Measurements from ENCODE around the gene SETDB2. TPM values are rescaled to one million over a fixed set of nuclear protein-coding genes. Genes with fewer than 3 reads are reported as not detected.

The SETDB2 gene
- total and polyA plus RNA-seq, 5 experiments from 2014 or later, result 13.3 to 31.6 (median 14.7) TPM

- ATAC-seq (no peak), DNase-seq (no peak)
- H3K9me3 Mint-ChIP-seq, result no peaks in the 10 kb centered on the region
- peaks cover 0 to 8% (median 0%) of the 10 kb centered on the region in 3 donors for H3K36me3 Mint-ChIP-seq
- H3K4me1 Mint-ChIP-seq, result peaks cover 0 to 19% (median 1%) of the 10 kb centered on the region in 4 donors
- no peak overlapping the region for H3K27ac Mint-ChIP-seq
- POLR2A ChIA-PET, result no interaction called here
- no peaks in the 10 kb centered on the region for H3K27me3 Mint-ChIP-seq
- H3K4me3 Mint-ChIP-seq, result no peak overlapping the region
These were observed 6.4 kb upstream of the SETDB2 start for GRCh38 chr13:49437705-49438104.

GRCh38 chr13:49439609-49440008 lies 4.5 kb upstream of the SETDB2 start:
- ATAC-seq (no peak), DNase-seq (no peak)
- no peak overlapping the region for H3K4me3 Mint-ChIP-seq
- H3K27me3 Mint-ChIP-seq, result no peaks in the 10 kb centered on the region
- peaks cover 4 to 33% (median 10%) of the 10 kb centered on the region in 4 donors for H3K4me1 Mint-ChIP-seq
- H3K36me3 Mint-ChIP-seq, result no peaks in the 10 kb centered on the region
- no peak overlapping the region for H3K27ac Mint-ChIP-seq
- no peaks in the 10 kb centered on the region for H3K9me3 Mint-ChIP-seq
- POLR2A ChIA-PET, result no interaction called here

GRCh38 chr13:49441312-49441711 lies 2.8 kb upstream of the SETDB2 start:
- H3K36me3 Mint-ChIP-seq, result no peaks in the 10 kb centered on the region

GRCh38 chr13:49441846-49442245 lies 2.2 kb upstream of the SETDB2 start:
- DNase-seq (no peak), ATAC-seq (no peak)
- Mint-ChIP-seq H3K4me1 (peaks cover 9 to 53% (median 28%) of the 10 kb centered on the region in 4 donors), H3K4me3 (peak overlapping the region in 3 of 10 donors; percentile 12 to 100 (median 99)), H3K27ac (peak overlapping the region in 1 of 10 donors; percentile 41), H3K27me3 (no peaks in the 10 kb centered on the region), H3K9me3 (no peaks in the 10 kb centered on the region), H3K36me3 (peaks cover 0 to 3% (median 0%) of the 10 kb centered on the region in 3 donors)
- POLR2A ChIA-PET, result interaction anchor here (3.3 kb wide), 1 partner anchor 350 kb away, joined by 27 read pairs; the partner anchor contains the start of gene KPNA3

More at GRCh38 chr13:49441312-49441711, 2.8 kb upstream of the SETDB2 start:
- POLR2A ChIA-PET, result interaction anchor here (1.1 kb wide), 1 partner anchor 55 kb away, joined by 4 read pairs; no protein-coding TSS in a partner anchor
- Mint-ChIP-seq H3K27me3 (no peaks in the 10 kb centered on the region), H3K9me3 (no peaks in the 10 kb centered on the region), H3K27ac (no peak overlapping the region), H3K4me1 (peaks cover 5 to 48% (median 24%) of the 10 kb centered on the region in 4 donors), H3K4me3 (no peak overlapping the region)
- DNase-seq (no peak), ATAC-seq (no peak)

- POLR2A ChIA-PET, result interaction anchor here (0.5 to 4.2 kb wide), 18 partner anchors 11 to 1405 kb away, joined by 3 to 82 read pairs (median 5); partner anchors contain the start of genes CDADC1, EBPL, FNDC3A and KPNA3
- Mint-ChIP-seq H3K27ac (peak overlapping the region; percentile 96 to 100 (median 98)), H3K36me3 (peaks cover 0 to 3% (median 0%) of the 10 kb centered on the region in 3 donors), H3K4me3 (peak overlapping the region; percentile 88 to 100 (median 98)), H3K4me1 (peaks cover 9 to 68% (median 39%) of the 10 kb centered on the region in 4 donors), H3K9me3 (no peaks in the 10 kb centered on the region), H3K27me3 (no peaks in the 10 kb centered on the region)
- ATAC-seq (peak in 1 of 2 donors; percentile 5), DNase-seq (peak in 1 of 10 donors; percentile 3)
These were observed 744 bp upstream of the SETDB2 start for GRCh38 chr13:49443357-49443703.

- Mint-ChIP-seq H3K36me3 (peaks cover 0 to 7% (median 6%) of the 10 kb centered on the region in 3 donors), H3K27me3 (no peaks in the 10 kb centered on the region), H3K4me3 (peak overlapping the region; percentile 88 to 100 (median 98)), H3K4me1 (peaks cover 13 to 76% (median 52%) of the 10 kb centered on the region in 4 donors), H3K27ac (peak overlapping the region; percentile 82 to 100 (median 98)), H3K9me3 (no peaks in the 10 kb centered on the region)
- POLR2A ChIA-PET, result interaction anchor here (0.6 to 4.2 kb wide), 20 partner anchors 9 to 1407 kb away, joined by 3 to 82 read pairs (median 5); partner anchors contain the start of genes ARL11, CDADC1, EBPL and FNDC3A
- peak; percentile 3 to 12 for ATAC-seq
- peak in 6 of 10 donors; percentile 19 to 62 (median 44) for DNase-seq
These were observed 686 bp downstream of the SETDB2 start for GRCh38 chr13:49444524-49445395.

- ATAC-seq (no peak), DNase-seq (no peak)
- Mint-ChIP-seq H3K27me3 (no peaks in the 10 kb centered on the region), H3K9me3 (no peaks in the 10 kb centered on the region), H3K4me3 (peak overlapping the region; percentile 41 to 88 (median 80)), H3K27ac (peak overlapping the region; percentile 64 to 99 (median 92)), H3K36me3 (peaks cover 0 to 14% (median 6%) of the 10 kb centered on the region in 3 donors), H3K4me1 (peaks cover 18 to 79% (median 60%) of the 10 kb centered on the region in 4 donors)
- POLR2A ChIA-PET, result interaction anchor here (1.2 to 4.2 kb wide), 2 partner anchors 13 to 50 kb away, joined by 3 to 82 read pairs; partner anchors contain the start of gene PHF11
These were observed 2.4 kb downstream of the SETDB2 start for GRCh38 chr13:49446473-49446872.

GRCh38 chr13:49448753-49449152 lies 4.7 kb downstream of the SETDB2 start:
- ATAC-seq, result no peak
- Mint-ChIP-seq H3K36me3 (peaks cover 0 to 35% (median 21%) of the 10 kb centered on the region in 3 donors), H3K9me3 (no peaks in the 10 kb centered on the region), H3K27ac (peak overlapping the region in 9 of 10 donors; percentile 20 to 99 (median 77)), H3K4me3 (peak overlapping the region in 3 of 10 donors; percentile 3 to 32 (median 4)), H3K4me1 (peaks cover 18 to 77% (median 56%) of the 10 kb centered on the region in 4 donors), H3K27me3 (no peaks in the 10 kb centered on the region)
- POLR2A ChIA-PET, result interaction anchor here (1.9 kb wide), 1 partner anchor 47 kb away, joined by 9 read pairs; the partner anchor contains the start of gene PHF11
- no peak for DNase-seq

- POLR2A ChIA-PET, result no interaction called here
- Mint-ChIP-seq H3K4me3 (peak overlapping the region in 4 of 10 donors; percentile 6 to 24 (median 20)), H3K36me3 (peaks cover 0 to 35% (median 21%) of the 10 kb centered on the region in 3 donors), H3K27ac (peak overlapping the region in 8 of 10 donors; percentile 31 to 99 (median 56)), H3K27me3 (no peaks in the 10 kb centered on the region), H3K9me3 (no peaks in the 10 kb centered on the region), H3K4me1 (peaks cover 18 to 78% (median 62%) of the 10 kb centered on the region in 4 donors)
- ATAC-seq, result no peak
- no peak for DNase-seq
These were observed 6.2 kb downstream of the SETDB2 start for GRCh38 chr13:49450105-49450819.

- H3K27me3 Mint-ChIP-seq, result no peaks in the 10 kb centered on the region
- peaks cover 0 to 40% (median 24%) of the 10 kb centered on the region in 3 donors for H3K36me3 Mint-ChIP-seq
- H3K27ac Mint-ChIP-seq, result no peak overlapping the region
- POLR2A ChIA-PET, result no interaction called here
- H3K4me1 Mint-ChIP-seq, result peaks cover 18 to 58% (median 48%) of the 10 kb centered on the region in 4 donors
- no peaks in the 10 kb centered on the region for H3K9me3 Mint-ChIP-seq
- ATAC-seq (no peak), DNase-seq (no peak)
- H3K4me3 Mint-ChIP-seq, result no peak overlapping the region
These were observed 8.8 kb downstream of the SETDB2 start for GRCh38 chr13:49452725-49453457.

- no peak for ATAC-seq
- H3K27ac Mint-ChIP-seq, result no peak overlapping the region
- POLR2A ChIA-PET, result interaction anchor here (2.2 kb wide), 1 partner anchor 9 kb away, joined by 9 read pairs; the partner anchor contains the start of genes CAB39L and SETDB2
- H3K9me3 Mint-ChIP-seq, result no peaks in the 10 kb centered on the region
- H3K36me3 Mint-ChIP-seq, result peaks cover 0 to 44% (median 24%) of the 10 kb centered on the region in 3 donors
- H3K4me3 Mint-ChIP-seq, result no peak overlapping the region
- peaks cover 19 to 52% (median 45%) of the 10 kb centered on the region in 4 donors for H3K4me1 Mint-ChIP-seq
- no peak for DNase-seq
- H3K27me3 Mint-ChIP-seq, result no peaks in the 10 kb centered on the region
These were observed 9.4 kb downstream of the SETDB2 start for GRCh38 chr13:49453465-49453864.

Measured in naive thymus-derived CD8-positive, alpha-beta T cell (primary cell).